OCI-LY3 (cell line): ENCODE data around the gene OPRPN.
A peak's percentile ranks its signal among the peaks of the same experiment; 100 is the strongest.

Source experiments
- H2AFZ ChIP-seq: fragments of 200-600, 300-600 bp; shearing (Covaris generic); 2 replicates; pipeline ENCODE4 v1.6.0; 2014; ENCODE audit warnings: antibody characterized with exemption, low read depth, low read length
- H3K27ac ChIP-seq: fragments of 200-600, 300-600 bp; sonication (generic); 2 replicates; pipeline ENCODE4 v1.5.1; 2014; ENCODE audit warnings: mild to moderate bottlenecking, low read length, moderate library complexity, mixed read lengths
- H3K27me3 ChIP-seq: fragments of 200-600, 300-600 bp; sonication (generic); 2 replicates; pipeline ENCODE4 v1.6.1; 2014; ENCODE audit warnings: low read depth, low read length, mixed read lengths
- H3K36me3 ChIP-seq: fragments of 200-600, 300-600 bp; sonication (generic); replicated peaks from 2 replicates; pipeline ENCODE3; 2014; ENCODE audit warnings: low read depth, low read length, mixed read lengths
- H3K4me1 ChIP-seq: fragments of 300-600, 200-600 bp; sonication (generic); 2 replicates; pipeline ENCODE4 v1.6.1; 2014; ENCODE audit warnings: low read length, mixed read lengths
- H3K4me2 ChIP-seq: fragments of 200-600, 300-600 bp; sonication (generic); 2 replicates; pipeline ENCODE4 v1.6.1; 2014; ENCODE audit warnings: low read length, mixed read lengths
- H3K4me3 ChIP-seq: fragments of 300-600, 200-600 bp; sonication (generic); 2 replicates; pipeline ENCODE4 v1.5.1; 2014; ENCODE audit warnings: antibody characterized with exemption, mild to moderate bottlenecking, low read length, moderate library complexity
- H3K79me2 ChIP-seq: fragments of 300-600, 200-600 bp; shearing (Covaris generic); 2 replicates; pipeline ENCODE4 v1.6.1; 2014; ENCODE audit warnings: mild to moderate bottlenecking, low read length, mixed read lengths
- H3K9ac ChIP-seq: fragments of 300-600, 200-600 bp; shearing (Covaris generic); 2 replicates; pipeline ENCODE4 v1.6.0; 2014; ENCODE audit warnings: mild to moderate bottlenecking, low read length, moderate library complexity
- H3K9me3 ChIP-seq: fragments of 200-600, 300-600 bp; shearing (Covaris generic); 2 replicates; pipeline ENCODE4 v1.6.1; 2014; ENCODE audit warnings: low read length, mixed read lengths; ENCODE audit not compliant: insufficient read depth
- H4K20me1 ChIP-seq: fragments of 200-600, 300-600 bp; sonication (generic); 2 replicates; pipeline ENCODE4 v1.6.1; 2016; ENCODE audit warnings: low read length, mixed read lengths; ENCODE audit not compliant: insufficient read depth
- CTCF ChIP-seq: fragments of 200-600, 300-600 bp; sonication (generic); IDR thresholded peaks from 2 replicates; pipeline ENCODE4 v1.5.1; 2014; ENCODE audit warnings: antibody characterized with exemption, low read length, low read depth
- EZH2phosphoT487 ChIP-seq: fragments of 200-600 bp; shearing (Covaris generic); IDR thresholded peaks from 2 replicates; pipeline ENCODE4 v1.6.1; 2018; ENCODE audit warnings: antibody characterized with exemption, mixed run types, low read depth

The OPRPN gene

GRCh38 chr4:70449220-70449619 lies 51.5 kb downstream of the OPRPN start:
- Histone ChIP-seq H3K36me3 (peaks cover 3% of the 10 kb centered on the region), H4K20me1 (no peaks in the 10 kb centered on the region), H3K4me1 (peaks cover 13% of the 10 kb centered on the region), H3K79me2 (no peaks in the 10 kb centered on the region), H3K27me3 (no peaks in the 10 kb centered on the region), H3K27ac (peak overlapping the region; percentile 25; the same call in 1 of the 2 replicates), H3K4me3 (peak overlapping the region; percentile 27; the same call in 1 of the 2 replicates), H3K9me3 (no peaks in the 10 kb centered on the region), H2AFZ (no peak overlapping the region; the same call in 1 of the 2 replicates), H3K9ac (no peak overlapping the region), H3K4me2 (peak overlapping the region; percentile 46)
- TF ChIP-seq EZH2phosphoT487: no peak
- no peak for TF ChIP-seq CTCF

GRCh38 chr4:70452946-70453345 lies 55.2 kb downstream of the OPRPN start:
- no peaks in the 10 kb centered on the region for H3K79me2 ChIP-seq
- H4K20me1 ChIP-seq: no peaks in the 10 kb centered on the region
- H3K27ac ChIP-seq: no peak overlapping the region
- H3K9me3 ChIP-seq: no peaks in the 10 kb centered on the region; the same call in 1 of the 2 replicates
- no peak overlapping the region for H3K4me3 ChIP-seq
- H3K36me3 ChIP-seq: peaks cover 3% of the 10 kb centered on the region
- no peak overlapping the region for H3K9ac ChIP-seq
- no peak overlapping the region for H2AFZ ChIP-seq
- peaks cover 13% of the 10 kb centered on the region for H3K4me1 ChIP-seq
- H3K27me3 ChIP-seq: no peaks in the 10 kb centered on the region
- TF ChIP-seq EZH2phosphoT487: no peak
- TF ChIP-seq CTCF: no peak
- H3K4me2 ChIP-seq: no peak overlapping the region
